ENCODE results near the gene LGSN. TPM values are rescaled to one million over a fixed set of nuclear protein-coding genes. Genes with fewer than 3 reads are reported as not detected.

The LGSN gene
- total and polyA plus RNA-seq, 10 of the 15 experiments (the other 5 are each of a cell fraction or from before 2014, with no cell fraction given) = not detected

- H3K9ac ChIP-seq (ENCODE audit: control insufficient read depth, insufficient read depth, low read length) = no peak overlapping the region
- H3K9me3 ChIP-seq (replicated peaks; ENCODE audit: control insufficient read depth, insufficient read depth, low read length) = no peaks in the 10 kb centered on the region
- no peak overlapping the region for H3K27ac ChIP-seq (ENCODE audit: control insufficient read depth, insufficient read depth)
- H3K27me3 ChIP-seq (replicated peaks in 1 of 2; ENCODE audit: control insufficient read depth in 2 of 2, insufficient read depth in 2 of 2, low read length in 1 of 2) = no peaks in the 10 kb centered on the region
- 49% methylated on average over 3 of the region's 3 CpGs for WGBS (ENCODE audit: insufficient coverage, insufficient replicate concordance, low lambda C conversion rate, missing lambda C conversion rate)
- no peak overlapping the region for H2AFZ ChIP-seq (ENCODE audit: control insufficient read depth, low read depth, low read length)
- no peak for DNase-seq (ENCODE audit: low read depth, low spot score)
- ChIA-PET RAD21 (ENCODE audit: unreplicated experiment) (no interaction called here), CTCF (interaction anchor here (1.0 kb wide), 1 partner anchor 11 kb away, joined by 7 read pairs; no protein-coding TSS in a partner anchor), POLR2A (no interaction called here), SMC1A (ENCODE audit: uncharacterized antibody, unreplicated experiment) (no interaction called here)
- no peaks in the 10 kb centered on the region for H4K20me1 ChIP-seq (ENCODE audit: control insufficient read depth, insufficient read depth)
- no TSS peak for BruUV-seq (replicated peaks)
- no peaks in the 10 kb centered on the region for H3K79me2 ChIP-seq (ENCODE audit: control insufficient read depth, insufficient read depth, low read length)
- ATAC-seq = no peak
- intact Hi-C loops (cut with micrococcal nuclease; ENCODE audit: unreplicated experiment) = no loop called here
- no peak for FAIRE-seq
- in situ Hi-C loops (cut with MboI) = loop anchor here (25.0 kb wide), 1 partner anchor 1468 kb away; no protein-coding TSS in a partner anchor
- no peaks in the 10 kb centered on the region for H3K36me3 ChIP-seq (ENCODE audit: control insufficient read depth in 2 of 2, insufficient read depth in 2 of 2, low read length in 1 of 2)
- no peak overlapping the region for H3K4me3 ChIP-seq
- no peak overlapping the region for H3K4me2 ChIP-seq (ENCODE audit: control insufficient read depth, insufficient read depth)
- no peak for TF ChIP-seq ESRRA (IDR thresholded peaks at IDR 0.05; ENCODE audit: low read length)
- no peaks in the 10 kb centered on the region for H3K4me1 ChIP-seq (ENCODE audit: control insufficient read depth, insufficient read depth, low read length)
These were observed 39.1 kb downstream of the LGSN start for GRCh38 chr6:63280639-63281180.

GRCh38 chr6:63278916-63279315 lies 40.9 kb downstream of the LGSN start:
- H3K9ac ChIP-seq (ENCODE audit: control insufficient read depth, insufficient read depth, low read length) = no peak overlapping the region
- ChIA-PET CTCF (interaction anchor here (1.3 to 1.4 kb wide), 2 partner anchors 13 to 74 kb away, joined by 4 to 6 read pairs; no protein-coding TSS in a partner anchor), POLR2A (interaction anchor here (0.6 kb wide), 1 partner anchor 42 kb away, joined by 3 read pairs; no protein-coding TSS in a partner anchor), RAD21 (ENCODE audit: unreplicated experiment) (no interaction called here), SMC1A (ENCODE audit: uncharacterized antibody, unreplicated experiment) (interaction anchor here (0.9 to 1.2 kb wide), 2 partner anchors 29 to 62 kb away, joined by 3 read pairs; no protein-coding TSS in a partner anchor)
- H3K79me2 ChIP-seq (ENCODE audit: control insufficient read depth, insufficient read depth, low read length) = no peaks in the 10 kb centered on the region
- no peak overlapping the region for H3K4me2 ChIP-seq (ENCODE audit: control insufficient read depth, insufficient read depth)
- DNase-seq (ENCODE audit: low read depth, low spot score) (no peak), ATAC-seq (no peak), FAIRE-seq (no peak)
- H3K27ac ChIP-seq (ENCODE audit: control insufficient read depth, insufficient read depth) = no peak overlapping the region
- in situ Hi-C loops (cut with MboI) = loop anchor here (10.0 to 25.0 kb wide), 2 partner anchors 214 to 1467 kb away; no protein-coding TSS in a partner anchor
- no peaks in the 10 kb centered on the region for H3K36me3 ChIP-seq (ENCODE audit: control insufficient read depth in 2 of 2, insufficient read depth in 2 of 2, low read length in 1 of 2)
- no peaks in the 10 kb centered on the region for H3K27me3 ChIP-seq (replicated peaks in 1 of 2; ENCODE audit: control insufficient read depth in 2 of 2, insufficient read depth in 2 of 2, low read length in 1 of 2)
- no peaks in the 10 kb centered on the region for H4K20me1 ChIP-seq (ENCODE audit: control insufficient read depth, insufficient read depth)
- no peak for TF ChIP-seq CHD2 (IDR thresholded peaks at IDR 0.05; ENCODE audit: borderline replicate concordance, low read depth, low read length)
- no peak for TF ChIP-seq ELK1 (IDR thresholded peaks at IDR 0.05; ENCODE audit: low read depth, low read length)
- TF ChIP-seq CREB1 (IDR thresholded peaks at IDR 0.05; ENCODE audit: low read depth) = no peak
- no peak for TF ChIP-seq PML (IDR thresholded peaks at IDR 0.05; ENCODE audit: low read length)
- TF ChIP-seq CEBPB (IDR thresholded peaks at IDR 0.05; ENCODE audit: borderline replicate concordance in 1 of 2, low read depth in 2 of 2, low read length in 2 of 2) = no peak
- TF ChIP-seq TCF12 (IDR thresholded peaks at IDR 0.05; ENCODE audit: low read depth, low read length) = no peak
- no peak for TF ChIP-seq IRF5 (IDR thresholded peaks at IDR 0.05; ENCODE audit: borderline replicate concordance)
- TF ChIP-seq NFYB (IDR thresholded peaks at IDR 0.05; ENCODE audit: insufficient read depth, low read depth, low read length) = no peak
- TF ChIP-seq CTCF (IDR thresholded peaks at IDR 0.05 in 2 of 3, conservative IDR thresholded peaks at IDR 0.05 in 1 of 3; ENCODE audit: control insufficient read depth in 2 of 3, extremely low read depth in 1 of 3, insufficient read depth in 1 of 3, low read depth in 3 of 3, low read length in 3 of 3) = no peak
- H3K9me3 ChIP-seq (replicated peaks; ENCODE audit: control insufficient read depth, insufficient read depth, low read length) = no peaks in the 10 kb centered on the region
- no peaks in the 10 kb centered on the region for H3K4me1 ChIP-seq (ENCODE audit: control insufficient read depth, insufficient read depth, low read length)
- no TSS peak for BruUV-seq (replicated peaks)
- intact Hi-C loops (cut with micrococcal nuclease; ENCODE audit: unreplicated experiment) = loop anchor here (10.0 kb wide), 1 partner anchor 1124 kb away; no protein-coding TSS in a partner anchor
- no peak overlapping the region for H2AFZ ChIP-seq (ENCODE audit: control insufficient read depth, low read depth, low read length)
- no peak overlapping the region for H3K4me3 ChIP-seq
